Measurements from ENCODE around the gene RABAC1. TPM values are rescaled to one million over a fixed set of nuclear protein-coding genes. Genes with fewer than 3 reads are reported as not detected.

The RABAC1 gene
- total and polyA plus RNA-seq, 2 of the 13 experiments (the other 11 are each of a cell fraction or from before 2014, with no cell fraction given): 37.4 to 74.0 TPM

GRCh38 chr19:41958367-41959055 lies 610 bp downstream of the RABAC1 start (continued):
- TF ChIP-seq, protein P1, sequence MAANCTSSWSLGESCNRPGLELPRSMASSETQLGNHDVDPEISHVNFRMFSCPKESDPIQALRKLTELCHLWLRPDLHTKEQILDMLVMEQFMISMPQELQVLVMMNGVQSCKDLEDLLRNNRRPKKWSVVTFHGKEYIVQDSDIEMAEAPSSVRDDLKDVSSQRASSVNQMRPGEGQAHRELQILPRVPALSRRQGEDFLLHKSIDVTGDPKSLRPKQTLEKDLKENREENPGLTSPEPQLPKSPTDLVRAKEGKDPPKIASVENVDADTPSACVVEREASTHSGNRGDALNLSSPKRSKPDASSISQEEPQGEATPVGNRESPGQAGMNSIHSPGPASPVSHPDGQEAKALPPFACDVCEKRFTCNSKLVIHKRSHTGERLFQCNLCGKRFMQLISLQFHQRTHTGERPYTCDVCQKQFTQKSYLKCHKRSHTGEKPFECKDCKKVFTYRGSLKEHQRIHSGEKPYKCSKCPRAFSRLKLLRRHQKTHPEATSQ (CRISPR knock-in tag; IDR thresholded peaks at IDR 0.05; ENCODE audit: borderline replicate concordance): no peak
- TF ChIP-seq HOXD1 (CRISPR knock-in tag; IDR thresholded peaks at IDR 0.05) (no peak), ZBTB7B (CRISPR knock-in tag; IDR thresholded peaks at IDR 0.05) (no peak), ZNF329 (CRISPR knock-in tag; IDR thresholded peaks at IDR 0.05; ENCODE audit: low read depth) (0 out of 2 replicates have a peak, but pooled peaks have one; percentile 9), NCOA1 (CRISPR knock-in tag; IDR thresholded peaks at IDR 0.05) (no peak), RXRB (CRISPR knock-in tag; IDR thresholded peaks at IDR 0.05; ENCODE audit: borderline replicate concordance) (0 out of 2 replicates have a peak, but pooled peaks have one; percentile 24), ZNF749 (CRISPR knock-in tag; IDR thresholded peaks at IDR 0.05; ENCODE audit: borderline replicate concordance) (no peak), ZNF564 (CRISPR knock-in tag; IDR thresholded peaks at IDR 0.05) (no peak), ZNF768 (CRISPR knock-in tag; IDR thresholded peaks at IDR 0.05) (no peak), PHF8 (CRISPR knock-in tag; IDR thresholded peaks at IDR 0.05) (peak; percentile 50), ZNF331 (CRISPR knock-in tag; IDR thresholded peaks at IDR 0.05) (no peak), ZNF784 (CRISPR knock-in tag; IDR thresholded peaks at IDR 0.05; ENCODE audit: borderline replicate concordance) (no peak)
- TF ChIP-seq, protein P2, sequence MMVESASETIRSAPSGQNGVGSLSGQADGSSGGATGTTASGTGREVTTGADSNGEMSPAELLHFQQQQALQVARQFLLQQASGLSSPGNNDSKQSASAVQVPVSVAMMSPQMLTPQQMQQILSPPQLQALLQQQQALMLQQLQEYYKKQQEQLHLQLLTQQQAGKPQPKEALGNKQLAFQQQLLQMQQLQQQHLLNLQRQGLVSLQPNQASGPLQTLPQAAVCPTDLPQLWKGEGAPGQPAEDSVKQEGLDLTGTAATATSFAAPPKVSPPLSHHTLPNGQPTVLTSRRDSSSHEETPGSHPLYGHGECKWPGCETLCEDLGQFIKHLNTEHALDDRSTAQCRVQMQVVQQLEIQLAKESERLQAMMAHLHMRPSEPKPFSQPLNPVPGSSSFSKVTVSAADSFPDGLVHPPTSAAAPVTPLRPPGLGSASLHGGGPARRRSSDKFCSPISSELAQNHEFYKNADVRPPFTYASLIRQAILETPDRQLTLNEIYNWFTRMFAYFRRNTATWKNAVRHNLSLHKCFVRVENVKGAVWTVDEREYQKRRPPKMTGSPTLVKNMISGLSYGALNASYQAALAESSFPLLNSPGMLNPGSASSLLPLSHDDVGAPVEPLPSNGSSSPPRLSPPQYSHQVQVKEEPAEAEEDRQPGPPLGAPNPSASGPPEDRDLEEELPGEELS (CRISPR knock-in tag; IDR thresholded peaks at IDR 0.05): no peak
- TF ChIP-seq, protein P3, sequence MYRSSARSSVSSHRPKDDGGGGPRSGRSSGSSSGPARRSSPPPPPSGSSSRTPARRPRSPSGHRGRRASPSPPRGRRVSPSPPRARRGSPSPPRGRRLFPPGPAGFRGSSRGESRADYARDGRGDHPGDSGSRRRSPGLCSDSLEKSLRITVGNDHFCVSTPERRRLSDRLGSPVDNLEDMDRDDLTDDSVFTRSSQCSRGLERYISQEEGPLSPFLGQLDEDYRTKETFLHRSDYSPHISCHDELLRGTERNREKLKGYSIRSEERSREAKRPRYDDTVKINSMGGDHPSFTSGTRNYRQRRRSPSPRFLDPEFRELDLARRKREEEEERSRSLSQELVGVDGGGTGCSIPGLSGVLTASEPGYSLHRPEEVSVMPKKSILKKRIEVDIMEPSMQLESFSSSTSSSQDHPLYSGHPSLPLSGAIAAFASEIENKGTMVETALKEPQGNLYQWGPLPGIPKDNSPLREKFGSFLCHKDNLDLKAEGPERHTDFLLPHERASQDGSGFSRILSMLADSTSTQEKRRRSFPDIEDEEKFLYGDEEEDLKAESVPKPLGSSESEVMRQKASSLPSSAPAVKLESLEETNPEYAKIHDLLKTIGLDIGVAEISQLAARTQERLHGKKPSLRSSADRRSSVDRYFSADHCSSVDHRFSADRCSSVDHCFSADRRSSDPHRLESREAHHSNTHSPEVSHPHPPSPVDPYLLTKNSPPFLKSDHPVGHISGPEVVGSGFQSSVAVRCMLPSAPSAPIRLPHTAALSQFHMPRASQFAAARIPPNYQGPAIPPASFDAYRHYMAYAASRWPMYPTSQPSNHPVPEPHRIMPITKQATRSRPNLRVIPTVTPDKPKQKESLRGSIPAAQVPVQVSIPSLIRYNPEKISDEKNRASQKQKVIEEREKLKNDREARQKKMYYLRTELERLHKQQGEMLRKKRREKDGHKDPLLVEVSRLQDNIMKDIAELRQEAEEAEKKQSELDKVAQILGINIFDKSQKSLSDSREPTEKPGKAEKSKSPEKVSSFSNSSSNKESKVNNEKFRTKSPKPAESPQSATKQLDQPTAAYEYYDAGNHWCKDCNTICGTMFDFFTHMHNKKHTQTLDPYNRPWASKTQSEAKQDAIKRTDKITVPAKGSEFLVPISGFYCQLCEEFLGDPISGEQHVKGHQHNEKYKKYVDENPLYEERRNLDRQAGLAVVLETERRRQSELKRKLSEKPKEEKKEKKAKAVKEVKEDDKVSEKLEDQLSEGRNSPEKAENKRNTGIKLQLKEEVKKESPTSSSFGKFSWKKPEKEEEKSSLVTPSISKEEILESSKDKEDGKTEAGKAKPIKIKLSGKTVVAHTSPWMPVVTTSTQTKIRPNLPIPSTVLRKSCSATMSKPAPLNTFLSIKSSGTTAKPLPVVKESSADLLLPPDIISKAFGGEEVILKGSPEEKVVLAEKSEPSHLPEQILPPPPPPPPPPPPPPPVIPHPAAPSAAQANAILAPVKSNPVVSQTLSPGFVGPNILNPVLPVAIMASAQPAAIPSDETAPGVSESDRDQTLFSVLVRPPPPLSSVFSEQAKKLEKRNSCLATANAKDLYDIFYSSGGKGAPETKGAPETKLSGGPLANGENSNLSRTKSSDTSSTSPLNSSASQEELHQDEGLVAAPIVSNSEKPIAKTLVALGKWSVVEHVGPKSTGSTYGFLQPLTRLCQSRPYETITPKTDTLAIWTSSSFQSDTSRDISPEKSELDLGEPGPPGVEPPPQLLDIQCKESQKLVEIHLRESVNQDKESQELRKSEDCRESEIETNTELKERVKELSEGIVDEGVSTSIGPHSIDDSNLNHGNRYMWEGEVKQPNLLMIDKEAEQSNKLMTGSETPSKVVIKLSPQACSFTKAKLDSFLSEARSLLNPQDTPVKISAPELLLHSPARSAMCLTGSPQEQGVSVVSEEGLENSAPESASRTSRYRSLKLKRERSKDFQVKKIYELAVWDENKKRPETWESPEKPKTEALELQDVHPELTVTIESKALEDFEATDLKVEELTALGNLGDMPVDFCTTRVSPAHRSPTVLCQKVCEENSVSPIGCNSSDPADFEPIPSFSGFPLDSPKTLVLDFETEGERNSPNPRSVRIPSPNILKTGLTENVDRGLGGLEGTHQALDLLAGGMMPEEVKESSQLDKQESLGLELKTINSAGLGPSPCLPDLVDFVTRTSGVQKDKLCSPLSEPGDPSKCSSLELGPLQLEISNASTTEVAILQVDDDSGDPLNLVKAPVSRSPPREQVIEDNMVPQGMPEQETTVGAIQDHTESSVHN (CRISPR knock-in tag; IDR thresholded peaks at IDR 0.05): 0 out of 2 replicates have a peak, but pooled peaks have one; percentile 10
- TF ChIP-seq, protein P4, sequence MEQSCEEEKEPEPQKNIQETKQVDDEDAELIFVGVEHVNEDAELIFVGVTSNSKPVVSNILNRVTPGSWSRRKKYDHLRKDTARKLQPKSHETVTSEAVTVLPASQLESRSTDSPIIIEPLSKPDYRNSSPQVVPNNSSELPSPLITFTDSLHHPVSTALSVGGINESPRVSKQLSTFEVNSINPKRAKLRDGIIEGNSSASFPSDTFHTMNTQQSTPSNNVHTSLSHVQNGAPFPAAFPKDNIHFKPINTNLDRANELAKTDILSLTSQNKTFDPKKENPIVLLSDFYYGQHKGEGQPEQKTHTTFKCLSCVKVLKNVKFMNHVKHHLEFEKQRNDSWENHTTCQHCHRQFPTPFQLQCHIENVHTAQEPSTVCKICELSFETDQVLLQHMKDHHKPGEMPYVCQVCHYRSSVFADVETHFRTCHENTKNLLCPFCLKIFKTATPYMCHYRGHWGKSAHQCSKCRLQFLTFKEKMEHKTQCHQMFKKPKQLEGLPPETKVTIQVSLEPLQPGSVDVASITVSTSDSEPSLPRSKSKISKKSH (CRISPR knock-in tag; IDR thresholded peaks at IDR 0.05; ENCODE audit: borderline replicate concordance): 0 out of 2 replicates have a peak, but pooled peaks have one; percentile 64

Data from HepG2 (cell line).